ENCODE data around the gene LINC01488. TPM values are rescaled to one million over a fixed set of nuclear protein-coding genes. Genes with fewer than 3 reads are reported as not detected.

LINC01488 gene
- under 0.01 TPM in 1 of 2 replicates, not detected in the other for total RNA-seq

GRCh38 chr11:69481393-69481844, at the start of gene LINC01488:
Gene LINC01488, plus strand, starts transcription at chr11:69481663.

Other genes starting within 250 kb of the LINC01488 start
- gene MYEOV, start 187.5 kb upstream of the LINC01488 start, total RNA-seq: 0.11 TPM in 1 of 2 replicates, not detected in the other
- 116 and 372 TPM in 2 replicates for gene CCND1, start 159.5 kb downstream of the LINC01488 start, total RNA-seq
- 11.2 and 12.6 TPM in 2 replicates for gene LTO1, start 193.7 kb downstream of the LINC01488 start, total RNA-seq
- not detected in 2 replicates for gene FGF19, start 222.4 kb downstream of the LINC01488 start, total RNA-seq